GM19372 (cell line): ENCODE measurements around the gene SLC24A4.

ENCODE experiments used
- ATAC-seq: cut with Tn5 transposase; IDR thresholded peaks from one replicate; pipeline ENCODE4 v1.9.1; 2021; ENCODE audit warnings: mild to moderate bottlenecking, low read depth, moderate library complexity; ENCODE audit not compliant: unreplicated experiment

Gene SLC24A4, protein sequence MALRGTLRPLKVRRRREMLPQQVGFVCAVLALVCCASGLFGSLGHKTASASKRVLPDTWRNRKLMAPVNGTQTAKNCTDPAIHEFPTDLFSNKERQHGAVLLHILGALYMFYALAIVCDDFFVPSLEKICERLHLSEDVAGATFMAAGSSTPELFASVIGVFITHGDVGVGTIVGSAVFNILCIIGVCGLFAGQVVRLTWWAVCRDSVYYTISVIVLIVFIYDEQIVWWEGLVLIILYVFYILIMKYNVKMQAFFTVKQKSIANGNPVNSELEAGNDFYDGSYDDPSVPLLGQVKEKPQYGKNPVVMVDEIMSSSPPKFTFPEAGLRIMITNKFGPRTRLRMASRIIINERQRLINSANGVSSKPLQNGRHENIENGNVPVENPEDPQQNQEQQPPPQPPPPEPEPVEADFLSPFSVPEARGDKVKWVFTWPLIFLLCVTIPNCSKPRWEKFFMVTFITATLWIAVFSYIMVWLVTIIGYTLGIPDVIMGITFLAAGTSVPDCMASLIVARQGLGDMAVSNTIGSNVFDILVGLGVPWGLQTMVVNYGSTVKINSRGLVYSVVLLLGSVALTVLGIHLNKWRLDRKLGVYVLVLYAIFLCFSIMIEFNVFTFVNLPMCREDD

DNA sequence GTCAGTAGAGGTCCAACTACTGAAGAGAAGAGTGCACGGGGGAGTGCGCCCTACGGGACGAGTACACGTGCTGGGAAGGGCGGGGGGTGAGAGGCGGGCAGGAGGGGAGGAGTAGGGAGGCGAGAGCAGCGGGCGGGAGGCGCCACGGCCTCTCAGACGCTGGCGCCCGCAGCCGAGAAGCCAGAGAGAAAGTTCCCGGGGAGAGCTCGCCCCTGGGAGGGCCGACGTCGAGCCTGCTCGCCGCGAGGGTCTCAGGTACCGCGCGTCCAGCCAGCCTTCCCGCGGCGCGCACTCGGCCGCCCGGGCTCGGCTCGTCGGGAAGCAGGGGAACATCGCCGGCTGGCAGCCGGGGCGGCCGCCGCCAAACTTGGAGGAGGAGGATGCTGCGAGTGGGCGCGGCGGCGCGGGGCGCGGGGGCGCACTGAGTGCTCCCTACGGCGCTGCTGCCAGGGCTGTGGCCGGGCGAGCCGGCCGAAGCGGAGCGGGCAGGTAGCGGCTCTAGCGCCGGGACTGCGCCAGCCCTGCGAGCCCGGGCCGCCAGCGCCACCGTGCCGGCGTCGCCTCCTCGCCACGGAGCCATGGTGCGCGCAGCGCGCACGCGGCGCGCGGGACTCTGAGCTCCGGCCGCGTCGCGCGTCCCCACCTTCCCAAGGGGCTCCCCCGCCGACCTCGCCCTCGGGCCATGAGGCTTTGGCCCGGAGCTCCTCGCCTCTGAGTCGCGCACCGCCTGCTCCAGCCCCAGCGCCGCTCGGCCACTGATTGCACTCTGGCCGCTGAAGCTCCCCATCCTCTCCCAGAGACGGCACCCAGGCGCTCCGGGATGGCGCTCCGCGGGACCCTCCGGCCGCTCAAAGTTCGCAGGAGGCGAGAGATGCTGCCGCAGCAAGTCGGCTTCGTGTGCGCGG is at the start of gene SLC24A4:
Gene SLC24A4 (plus strand): TSS at position 155 of the 905 bp plus-strand sequence. CDS start 666 bp downstream, at position 821.
- no peak for ATAC-seq

DNA sequence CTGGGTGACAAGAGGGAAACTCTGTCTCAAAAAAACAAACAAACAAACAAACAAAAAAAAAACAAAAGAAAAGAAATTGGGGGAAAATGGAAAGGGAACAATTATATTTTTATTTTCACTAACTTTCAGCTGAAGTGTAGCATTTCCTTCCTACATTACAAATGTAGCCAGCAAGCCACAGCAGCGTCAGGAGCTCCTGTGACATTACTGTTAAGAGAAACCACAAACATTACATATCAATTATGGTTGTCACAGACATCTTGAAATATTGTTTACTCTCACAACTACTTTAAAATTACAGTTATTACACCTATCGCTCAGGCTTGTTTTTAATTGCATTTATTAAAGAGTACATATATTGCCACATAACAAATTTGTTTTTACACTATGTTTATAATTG is 49.8 kb upstream of the SLC24A4 start:
- ATAC-seq: no peak

DNA sequence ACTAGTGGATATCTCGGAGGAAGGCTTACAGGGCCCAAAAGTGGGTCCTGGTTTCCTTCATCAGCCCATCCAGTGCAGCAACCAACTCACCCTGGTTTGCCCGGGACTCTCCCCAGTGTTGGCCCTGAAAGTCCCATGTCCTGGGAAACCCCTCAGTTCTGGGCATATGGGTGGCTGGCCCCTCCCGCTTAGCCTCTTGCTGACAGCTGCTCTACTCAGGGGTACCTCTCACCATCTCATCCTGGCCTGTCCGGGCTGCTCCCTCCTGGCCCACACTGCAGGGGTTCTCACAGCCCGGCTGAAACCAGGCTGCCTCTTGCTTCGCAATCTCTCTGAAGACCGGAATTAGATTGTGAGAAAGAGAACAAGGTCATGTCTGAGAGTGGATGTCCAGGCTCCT is 48.9 kb upstream of the SLC24A4 start:
- no peak for ATAC-seq

DNA sequence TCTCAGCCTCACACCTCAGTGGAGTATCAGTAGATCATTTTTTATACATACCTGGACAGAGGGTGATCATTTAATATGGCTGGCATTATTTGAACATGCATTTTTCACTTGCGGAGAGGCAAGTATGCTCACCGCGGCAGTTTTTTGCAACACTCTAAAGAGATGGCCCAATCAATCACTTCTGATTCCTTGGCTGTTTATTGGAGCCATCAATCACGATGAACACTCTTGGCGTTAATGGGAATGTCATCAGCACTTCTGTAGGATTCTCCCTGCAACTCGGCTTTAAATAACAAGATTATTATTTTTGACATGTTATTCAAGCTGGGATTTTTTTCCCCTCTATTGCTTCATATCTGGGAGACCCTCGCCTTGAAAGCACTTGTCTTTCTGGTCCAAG is 46.9 kb upstream of the SLC24A4 start:
- ATAC-seq: no peak

DNA sequence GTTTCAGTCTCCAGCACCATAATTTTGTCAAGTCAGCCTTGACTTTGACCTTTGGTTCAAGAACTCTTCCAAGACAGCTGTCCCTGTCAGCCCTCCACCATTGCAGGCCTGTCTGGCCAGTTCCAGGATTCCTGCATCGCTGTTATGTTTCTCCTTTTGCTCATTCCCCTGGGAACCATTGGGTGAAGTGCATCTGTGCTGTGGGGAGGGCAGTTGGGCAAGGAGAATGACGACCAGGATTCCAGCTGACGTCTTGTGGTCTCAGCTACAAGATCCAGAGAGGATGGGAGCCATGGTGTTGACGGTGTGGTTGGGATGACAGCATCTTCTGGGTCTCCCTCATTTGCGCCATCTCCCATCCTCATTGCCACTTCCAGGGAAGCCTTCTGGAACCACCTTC is 45.9 kb upstream of the SLC24A4 start:
- no peak for ATAC-seq

DNA sequence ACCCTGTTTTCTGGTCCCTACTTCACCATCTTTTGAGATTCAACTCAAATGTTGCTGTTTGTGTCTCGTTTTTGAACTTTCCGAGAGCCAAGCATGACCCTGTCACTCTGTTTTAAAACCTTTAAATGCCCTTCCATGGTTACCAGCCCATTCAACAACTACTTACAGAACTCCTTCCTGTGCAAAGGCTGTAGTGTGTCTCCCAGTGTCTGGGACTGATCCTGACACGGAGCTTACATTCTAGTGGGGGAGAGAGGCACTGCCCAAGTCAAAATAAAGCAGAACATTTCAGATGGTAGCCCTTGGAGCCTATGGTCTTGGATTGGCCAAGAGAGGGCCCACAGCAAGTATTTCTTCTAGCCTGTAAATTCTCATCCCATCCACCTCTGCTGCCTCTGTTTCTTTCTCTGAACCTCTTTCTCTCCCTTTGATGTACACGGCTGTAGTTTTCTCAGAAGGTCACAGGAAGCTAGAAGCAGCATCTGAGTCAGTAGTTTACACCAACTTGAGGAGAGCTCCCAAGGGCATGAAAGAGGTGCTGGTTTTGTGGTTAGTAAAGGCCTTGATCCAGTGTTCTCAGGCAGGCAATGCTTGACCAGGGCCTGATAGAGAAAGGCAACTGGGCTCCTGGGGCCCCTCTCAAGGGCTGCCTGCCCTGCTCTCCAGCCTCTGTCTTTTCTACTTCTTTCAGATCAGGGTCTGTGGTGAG is 42.3 kb upstream of the SLC24A4 start:
- no peak for ATAC-seq

DNA sequence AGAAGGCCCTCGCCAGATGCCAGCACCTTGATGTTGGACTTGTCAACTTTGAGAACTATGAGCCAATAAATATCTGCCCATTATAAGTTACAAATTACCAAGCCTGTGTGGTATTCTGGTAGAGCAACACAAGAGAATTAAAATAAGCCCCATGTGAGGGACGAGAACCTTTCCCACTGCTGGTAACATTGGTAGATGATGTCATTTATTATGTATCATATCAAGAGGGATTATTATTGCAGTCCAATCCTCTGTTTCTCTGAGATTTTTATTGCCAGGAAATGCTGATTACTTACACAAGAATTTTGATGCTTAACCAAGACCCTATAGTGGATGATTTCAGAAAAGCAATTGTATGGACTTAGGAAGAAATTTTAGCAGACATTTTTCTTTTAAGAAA is 40.3 kb upstream of the SLC24A4 start:
- no peak for ATAC-seq

DNA sequence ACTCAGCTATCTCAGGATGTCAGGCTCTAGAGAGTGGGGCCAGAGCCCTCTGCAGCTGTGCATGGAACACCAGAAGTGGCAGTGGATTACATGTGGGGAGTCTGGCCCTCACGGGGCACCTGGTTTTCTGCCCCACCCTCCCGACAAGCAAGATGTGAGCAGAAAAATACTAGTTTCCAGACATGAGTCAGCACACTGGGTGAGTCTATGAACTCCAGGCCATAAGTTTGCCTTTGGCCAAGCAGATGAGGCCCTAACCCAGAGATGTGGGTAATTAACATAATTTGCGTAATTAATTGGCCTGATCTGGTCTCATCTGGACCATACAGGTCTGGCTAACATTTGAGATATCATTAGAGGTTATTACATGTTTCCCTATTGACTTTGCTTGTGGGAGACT is 37.7 kb upstream of the SLC24A4 start:
- ATAC-seq: no peak

DNA sequence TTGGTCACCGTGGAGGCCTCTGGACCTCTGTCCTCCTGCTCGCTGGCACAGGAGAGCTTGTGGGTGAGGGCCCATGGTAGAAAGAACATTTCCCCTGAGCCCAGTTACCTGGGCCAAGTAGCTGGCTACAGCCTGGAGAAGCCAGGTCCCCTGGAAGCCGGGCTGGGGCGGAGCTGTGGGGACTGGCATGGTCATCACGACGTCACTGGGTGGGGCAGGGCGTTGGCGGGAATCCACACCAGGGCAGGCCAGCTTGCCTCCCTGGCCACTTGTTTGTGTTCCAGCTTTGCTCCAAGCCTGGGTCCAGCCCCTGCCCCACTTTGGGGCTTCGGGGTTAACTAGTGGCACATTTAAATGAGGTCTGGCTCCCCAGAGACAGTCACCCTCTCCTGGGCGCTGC is 35.0 kb upstream of the SLC24A4 start:
- ATAC-seq: no peak

DNA sequence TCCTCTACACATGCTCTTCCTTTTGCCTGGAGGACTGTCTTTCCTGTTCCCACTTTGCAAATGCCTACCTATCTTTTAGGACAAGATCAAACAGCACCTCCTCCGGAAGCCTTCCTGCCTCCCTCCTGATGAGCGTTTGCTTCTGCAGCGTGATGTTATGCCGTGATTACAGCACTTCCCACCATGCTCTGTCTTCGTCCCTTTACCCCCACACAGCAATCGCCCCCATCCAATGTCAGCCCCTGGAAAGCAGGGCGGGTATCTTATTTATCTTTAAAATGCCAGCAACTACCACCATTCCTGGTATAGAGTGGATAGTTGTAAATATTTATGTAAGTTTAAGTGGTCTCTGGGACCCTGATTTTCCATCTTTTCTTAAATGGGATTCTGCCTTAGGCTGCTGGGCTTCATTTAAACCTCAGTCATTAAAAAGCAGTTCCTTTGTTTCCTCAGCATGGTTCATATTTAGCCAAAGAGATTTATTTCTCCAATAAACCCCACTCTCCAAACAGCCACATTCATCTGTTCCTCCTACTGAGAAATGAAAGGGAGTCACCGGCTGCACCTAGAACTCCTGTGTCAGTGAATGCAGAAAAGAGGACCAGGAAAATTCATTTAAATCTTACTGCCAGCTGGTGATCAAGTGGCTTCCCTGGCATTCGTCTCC is 33.8 kb upstream of the SLC24A4 start:
- ATAC-seq: no peak

DNA sequence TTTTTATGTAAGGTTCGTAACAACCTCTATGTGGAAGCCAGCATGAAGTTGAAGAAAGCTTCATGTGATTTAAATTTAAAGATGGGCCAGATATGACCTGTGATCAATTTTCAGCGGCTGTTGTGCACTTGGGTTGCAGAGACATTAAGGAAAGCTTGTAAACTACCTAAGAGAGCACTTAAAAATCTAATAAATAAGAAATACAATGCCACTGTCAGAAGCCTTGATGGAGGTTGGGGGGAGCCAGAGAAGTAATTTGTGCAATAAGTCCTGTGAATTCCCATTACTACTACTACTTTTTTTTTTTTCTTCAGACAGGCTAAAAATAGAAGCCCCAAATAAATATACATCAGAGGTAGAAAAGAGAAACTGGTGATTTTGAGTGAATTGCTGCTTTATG is 30.3 kb upstream of the SLC24A4 start:
- no peak for ATAC-seq

DNA sequence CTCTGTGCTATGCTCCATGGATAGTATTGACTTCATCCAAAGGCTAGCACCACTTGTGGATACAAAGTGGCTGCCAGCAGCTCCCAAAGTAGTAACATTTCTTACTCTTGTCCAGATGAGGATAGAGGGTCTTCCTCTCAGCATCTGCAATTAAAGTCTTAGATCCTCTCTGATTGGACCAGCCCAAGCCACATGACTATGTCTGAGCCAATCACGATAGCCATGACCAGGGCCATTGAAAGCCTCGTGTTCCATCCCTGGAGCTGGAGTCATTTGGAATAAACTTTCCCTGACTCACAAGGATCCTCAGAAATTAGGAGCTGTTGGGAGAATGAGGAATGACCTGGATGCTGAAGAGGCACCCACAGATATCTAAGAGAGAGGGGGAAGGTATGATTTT is 28.5 kb upstream of the SLC24A4 start:
- ATAC-seq: no peak

DNA sequence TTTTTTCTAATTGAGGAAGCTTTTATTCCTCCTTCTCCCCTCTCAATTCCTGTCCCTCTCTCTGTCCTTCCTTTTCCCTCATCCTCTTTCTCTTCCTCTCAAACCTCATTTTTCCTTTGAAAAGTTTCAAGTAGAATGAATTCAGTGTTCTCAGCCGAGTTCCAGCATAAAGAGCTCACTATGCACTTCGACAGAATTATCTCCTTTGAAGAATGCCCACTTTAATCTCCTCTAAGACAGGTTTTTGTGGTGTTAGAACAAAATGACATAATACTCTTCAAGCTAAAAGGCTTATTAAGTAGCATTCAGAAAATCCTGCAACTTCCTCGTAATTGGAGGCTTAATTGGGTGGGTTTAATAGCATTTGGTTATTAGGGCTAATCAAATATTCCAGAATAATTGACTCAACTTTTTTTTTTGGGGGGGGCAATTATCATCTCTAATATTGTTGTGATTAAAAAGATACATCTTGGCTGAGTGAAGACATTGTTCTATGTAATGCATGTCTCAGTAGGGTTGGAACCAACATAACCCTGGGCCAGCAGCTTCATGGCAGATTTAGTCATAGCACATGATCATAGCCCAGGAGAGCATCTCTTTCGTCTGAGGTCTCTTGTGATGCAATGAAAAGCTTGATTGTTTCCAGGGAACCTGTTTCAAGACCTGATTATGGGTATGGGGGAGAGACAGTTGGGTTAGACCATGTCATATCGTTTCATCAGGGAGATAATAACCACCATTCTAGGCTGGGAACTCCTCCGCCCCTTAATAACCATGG is 25.0 kb upstream of the SLC24A4 start:
- no peak for ATAC-seq

DNA sequence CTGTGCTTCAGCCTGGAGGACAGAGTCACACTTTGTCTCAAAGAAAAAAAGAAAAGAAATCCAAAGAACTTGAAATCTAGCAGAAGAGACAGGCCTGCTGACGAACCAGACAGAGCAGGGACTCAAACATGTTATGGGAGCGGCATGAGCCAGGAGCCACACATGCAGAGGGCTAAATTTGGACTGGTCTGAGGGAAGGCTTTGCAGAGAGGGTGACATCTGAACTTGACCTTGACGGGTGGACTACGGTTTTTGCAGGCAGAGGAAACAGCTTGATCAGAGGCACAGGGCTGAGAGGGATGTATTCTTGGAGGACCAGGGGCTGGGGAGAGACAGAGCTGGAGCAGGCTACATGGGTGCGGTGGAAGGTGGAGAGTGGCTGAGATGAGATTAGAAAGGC is 20.5 kb upstream of the SLC24A4 start:
- no peak for ATAC-seq

DNA sequence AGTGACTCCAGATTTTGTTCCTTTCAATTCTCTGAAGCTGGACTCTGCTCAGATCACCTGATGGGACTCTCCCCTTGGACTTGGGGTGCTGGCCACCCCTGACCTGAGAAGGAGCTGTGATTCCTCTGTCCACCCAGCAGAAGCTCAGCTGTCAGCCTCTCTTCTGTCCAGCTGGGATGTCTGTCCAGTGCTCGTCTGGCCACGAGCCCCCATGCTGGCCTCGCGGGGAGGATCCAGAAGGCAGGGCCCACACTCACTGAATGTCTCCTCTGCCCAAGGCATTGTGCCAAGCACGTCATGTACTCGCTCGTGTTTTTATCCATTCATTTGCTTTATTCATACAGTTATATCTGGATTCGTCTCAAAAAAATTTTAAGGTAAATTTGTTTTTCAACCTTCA is 14.2 kb upstream of the SLC24A4 start:
- no peak for ATAC-seq

DNA sequence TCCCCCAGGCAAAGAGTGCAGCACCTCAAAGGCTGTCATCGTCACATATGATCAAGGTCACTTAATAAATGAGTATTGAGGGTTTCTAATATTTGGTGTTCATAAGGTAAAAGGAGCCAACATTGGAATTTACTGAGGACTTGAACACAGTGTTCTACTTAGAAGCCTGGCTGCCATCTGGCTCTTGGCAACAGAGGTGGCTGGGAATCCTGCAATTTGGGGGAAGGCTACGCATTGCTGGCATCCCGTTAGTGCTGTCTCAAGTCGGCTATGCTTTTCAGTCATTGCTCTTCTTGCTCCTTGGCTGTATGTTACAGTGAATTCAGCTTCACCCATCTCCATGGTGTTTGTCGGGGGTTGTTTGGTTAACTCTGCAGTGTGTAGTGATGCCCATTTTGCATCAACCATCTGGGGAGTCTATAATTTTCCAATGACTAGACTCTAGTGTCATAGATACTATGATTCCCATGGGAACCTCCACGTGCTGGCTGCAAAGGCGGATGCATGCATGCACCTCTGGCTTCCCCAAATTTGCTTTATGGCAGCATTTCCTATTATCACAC is 12.9 kb upstream of the SLC24A4 start:
- ATAC-seq: no peak

DNA sequence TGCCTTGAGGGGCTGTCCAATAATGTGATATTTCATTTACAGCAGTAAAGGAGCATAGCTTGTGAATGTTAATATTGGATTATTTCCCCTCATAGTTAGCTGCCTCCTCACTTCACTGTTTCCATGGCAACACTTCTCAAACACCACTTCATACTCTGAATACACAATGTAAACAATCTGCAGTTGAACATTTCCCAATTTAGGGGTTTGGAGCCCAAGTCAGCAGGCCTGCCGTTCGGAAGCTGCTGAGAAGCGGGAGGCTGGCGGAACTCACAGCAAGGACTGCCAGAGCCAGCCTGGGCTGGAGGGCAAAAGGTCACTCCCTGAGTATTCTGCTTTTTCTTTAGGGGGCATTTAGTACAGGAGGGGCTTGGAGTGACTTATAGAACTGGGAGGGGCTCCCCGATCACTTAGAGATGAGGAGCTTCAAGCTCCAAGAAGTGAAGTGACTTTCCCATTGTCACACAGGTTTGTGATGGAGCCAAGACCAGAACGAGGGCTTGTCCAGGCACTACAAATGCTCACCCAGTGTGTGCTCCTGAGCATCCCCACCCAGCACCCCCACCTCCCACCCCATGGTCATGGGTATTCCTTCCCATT is 12.1 kb upstream of the SLC24A4 start:
- no peak for ATAC-seq

DNA sequence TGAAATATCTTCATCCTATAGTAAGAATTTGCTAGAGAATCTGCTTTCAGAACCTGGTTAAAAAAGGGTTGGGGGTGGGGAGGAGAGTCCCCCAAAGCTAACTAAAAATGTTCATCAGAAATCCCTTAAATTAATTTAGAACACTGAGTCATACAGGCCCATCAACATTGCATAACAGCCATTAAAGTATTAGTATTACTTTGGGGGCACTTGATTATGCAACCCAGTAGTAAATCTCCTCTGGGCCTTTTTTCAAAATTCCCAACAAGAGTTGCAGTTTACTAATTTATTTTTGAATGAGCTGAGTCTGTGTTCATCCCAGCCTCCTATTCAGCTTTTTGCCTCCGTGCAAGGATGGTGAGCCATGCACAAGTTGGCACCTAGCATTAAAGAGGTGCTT is 8.8 kb upstream of the SLC24A4 start:
- ATAC-seq: no peak
